ENCODE data around the gene FOXP1. TPM values are rescaled to one million over a fixed set of nuclear protein-coding genes. Genes with fewer than 3 reads are reported as not detected.

The FOXP1 gene
- total RNA-seq, 1 donor = 455 TPM

DNA sequence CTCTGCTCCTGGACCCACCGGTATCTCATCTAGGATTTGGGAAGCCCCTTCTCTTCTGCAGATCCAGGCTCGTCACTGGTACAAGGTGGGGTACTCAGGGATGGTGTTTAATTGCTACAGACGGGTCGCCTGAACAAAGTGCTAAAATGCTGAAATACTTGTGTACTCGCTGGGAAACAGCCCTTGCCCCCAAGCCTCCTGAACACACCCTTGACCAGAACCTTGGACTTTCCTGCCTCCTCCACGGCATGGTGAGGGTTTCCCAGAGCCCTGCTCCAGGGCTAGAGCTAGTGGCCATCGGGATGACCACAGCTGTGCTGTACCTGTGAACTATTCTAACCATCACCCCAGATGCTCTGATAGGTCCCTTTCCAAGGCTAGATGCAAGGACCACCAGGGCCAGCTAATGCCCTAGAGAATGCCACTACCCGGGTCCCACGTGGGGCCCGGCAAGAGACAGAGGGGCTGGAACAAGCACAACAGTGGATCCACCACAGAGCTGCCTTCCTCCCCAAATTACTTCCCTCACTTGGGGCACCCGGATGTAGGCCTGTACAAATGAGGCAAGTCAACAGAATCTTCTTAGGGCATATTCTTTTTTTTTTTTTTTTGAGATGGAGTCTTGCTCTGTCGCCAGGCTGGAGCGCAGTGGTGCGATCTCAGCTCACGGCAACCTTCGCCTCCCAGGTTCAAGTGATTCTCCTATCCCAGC, 267.3 kb downstream of the FOXP1 start:
- Histone ChIP-seq H3K27me3 (ENCODE audit: insufficient read depth, low read length) (no peaks in the 10 kb centered on the region), H3K9me3 (ENCODE audit: low read depth, low read length) (no peaks in the 10 kb centered on the region), H3K4me3 (ENCODE audit: low read length) (no peak overlapping the region), H3K4me1 (ENCODE audit: insufficient read depth, low read length) (peaks cover 27% of the 10 kb centered on the region)

DNA sequence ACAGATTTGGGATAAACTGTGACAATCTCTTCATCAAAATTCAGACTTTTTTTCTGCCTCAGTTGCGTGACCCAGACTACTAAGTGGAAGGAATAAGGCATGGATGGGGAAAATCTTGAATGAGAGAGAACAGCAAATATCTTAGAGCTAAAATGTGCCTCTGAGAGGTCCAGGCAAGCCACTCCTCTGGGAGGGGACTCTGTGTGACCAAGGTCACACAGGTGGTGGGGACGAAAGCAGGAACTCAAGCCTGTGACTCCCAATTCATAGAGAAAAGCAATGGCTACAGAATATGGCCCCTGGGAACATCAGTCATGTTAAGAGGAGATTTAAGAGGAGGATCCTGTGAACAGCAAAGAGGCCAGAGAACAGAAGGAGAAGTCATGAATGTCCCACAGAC, 268.1 kb downstream of the FOXP1 start:
- no peaks in the 10 kb centered on the region for H3K27me3 ChIP-seq (ENCODE audit: insufficient read depth, low read length)
- no peak overlapping the region for H3K4me3 ChIP-seq (ENCODE audit: low read length)
- peaks cover 30% of the 10 kb centered on the region for H3K4me1 ChIP-seq (ENCODE audit: insufficient read depth, low read length)
- H3K9me3 ChIP-seq (ENCODE audit: low read depth, low read length) = no peaks in the 10 kb centered on the region

DNA sequence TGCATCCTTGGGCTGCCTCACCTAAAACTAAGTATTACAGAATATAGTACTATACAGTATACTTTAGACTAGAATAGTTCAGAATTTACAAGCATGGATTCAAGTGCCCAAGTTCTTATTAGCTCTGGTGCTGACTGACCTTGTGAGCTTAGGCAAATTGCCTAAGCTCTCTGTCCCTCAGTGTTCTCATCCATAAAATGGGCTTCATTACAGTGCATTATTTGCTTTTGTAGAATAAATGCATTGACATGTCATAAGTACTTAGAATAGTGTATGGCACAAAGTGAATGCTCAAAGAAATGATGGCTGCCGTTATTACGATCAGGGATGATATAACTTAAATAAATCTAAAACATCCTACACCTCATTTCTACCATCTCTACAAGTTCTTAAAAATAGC, 269.7 kb downstream of the FOXP1 start:
- Histone ChIP-seq H3K9me3 (ENCODE audit: low read depth, low read length) (no peaks in the 10 kb centered on the region), H3K4me3 (ENCODE audit: low read length) (no peak overlapping the region), H3K27me3 (ENCODE audit: insufficient read depth, low read length) (no peaks in the 10 kb centered on the region), H3K4me1 (ENCODE audit: insufficient read depth, low read length) (peaks cover 38% of the 10 kb centered on the region)

DNA sequence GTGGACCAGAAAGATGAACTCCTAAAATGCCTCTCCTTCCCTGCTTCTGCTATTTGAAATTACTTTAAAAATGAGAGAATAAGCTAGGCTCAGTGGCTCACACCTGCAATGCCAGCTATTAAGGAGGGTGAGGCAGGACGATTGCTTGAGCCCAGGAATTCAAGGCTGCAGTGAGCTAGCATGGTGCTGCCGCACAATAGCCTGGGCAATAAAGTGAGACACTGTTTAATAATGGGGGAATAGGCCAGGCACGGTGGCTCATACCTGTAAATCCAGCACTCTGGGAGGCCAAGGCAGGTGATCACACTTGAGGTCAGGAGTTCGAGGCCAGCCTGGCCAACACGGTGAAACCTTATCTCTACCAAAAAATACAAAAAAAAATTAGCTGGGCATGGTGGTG, 271.1 kb downstream of the FOXP1 start:
- Histone ChIP-seq H3K9me3 (ENCODE audit: low read depth, low read length) (no peaks in the 10 kb centered on the region), H3K4me1 (ENCODE audit: insufficient read depth, low read length) (peaks cover 34% of the 10 kb centered on the region), H3K27me3 (ENCODE audit: insufficient read depth, low read length) (no peaks in the 10 kb centered on the region), H3K4me3 (ENCODE audit: low read length) (no peak overlapping the region)

DNA sequence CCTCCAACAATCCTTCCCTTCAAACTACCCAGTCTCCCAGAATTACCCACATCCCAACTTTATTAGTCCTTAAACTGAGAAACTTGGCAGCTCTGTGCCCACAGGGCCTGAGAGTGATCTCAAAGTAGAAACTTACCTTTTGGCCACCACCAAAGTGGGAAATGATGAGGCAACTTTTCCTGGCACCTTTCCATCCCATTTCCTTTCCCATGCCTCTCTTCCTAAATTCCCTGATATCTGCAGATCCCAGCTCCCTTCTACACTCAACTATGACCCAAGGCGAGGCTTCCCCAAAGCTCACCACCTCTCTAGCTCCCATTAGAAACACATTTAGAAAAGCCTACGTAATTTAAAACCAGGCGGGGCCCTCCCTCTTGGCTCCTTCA, 271.9 kb downstream of the FOXP1 start:
- Histone ChIP-seq H3K9me3 (ENCODE audit: low read depth, low read length) (no peaks in the 10 kb centered on the region), H3K4me1 (ENCODE audit: insufficient read depth, low read length) (peaks cover 32% of the 10 kb centered on the region), H3K27me3 (ENCODE audit: insufficient read depth, low read length) (no peaks in the 10 kb centered on the region), H3K4me3 (ENCODE audit: low read length) (no peak overlapping the region)

DNA sequence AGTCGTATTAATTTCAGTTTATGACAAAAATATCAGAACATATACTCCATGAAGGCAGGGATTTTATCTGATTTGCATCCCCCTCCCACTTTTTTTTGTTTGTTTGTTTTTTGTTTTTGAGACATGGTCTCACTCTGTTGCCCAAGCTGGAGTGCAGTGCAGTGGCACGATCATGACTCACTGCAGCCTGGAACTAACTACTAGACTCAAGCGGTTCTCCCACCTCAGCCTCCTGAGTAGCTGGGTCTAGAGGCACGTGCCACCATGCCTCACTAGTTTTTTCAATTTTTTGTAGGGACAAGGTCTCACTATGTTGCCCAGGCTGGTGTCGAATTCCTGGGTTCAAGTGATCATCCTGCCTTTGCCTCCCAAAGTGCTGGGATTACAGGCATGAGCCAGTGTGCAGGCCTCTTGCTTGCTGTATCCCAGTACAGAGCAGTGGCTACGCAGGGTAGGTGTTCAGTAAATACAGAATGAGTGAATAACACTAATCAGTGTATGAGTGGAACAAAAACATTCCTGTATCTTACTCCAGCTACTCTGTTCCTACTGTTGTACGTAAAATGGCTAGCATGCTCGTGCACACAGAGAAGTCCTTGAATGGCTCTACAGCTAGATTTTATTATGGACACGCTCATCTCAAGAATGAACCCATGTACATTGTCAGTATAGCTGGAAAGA, 272.4 kb downstream of the FOXP1 start:
- H3K4me1 ChIP-seq (ENCODE audit: insufficient read depth, low read length) = peaks cover 29% of the 10 kb centered on the region
- H3K9me3 ChIP-seq (ENCODE audit: low read depth, low read length) = no peaks in the 10 kb centered on the region
- no peaks in the 10 kb centered on the region for H3K27me3 ChIP-seq (ENCODE audit: insufficient read depth, low read length)
- H3K4me3 ChIP-seq (ENCODE audit: low read length) = no peak overlapping the region

DNA sequence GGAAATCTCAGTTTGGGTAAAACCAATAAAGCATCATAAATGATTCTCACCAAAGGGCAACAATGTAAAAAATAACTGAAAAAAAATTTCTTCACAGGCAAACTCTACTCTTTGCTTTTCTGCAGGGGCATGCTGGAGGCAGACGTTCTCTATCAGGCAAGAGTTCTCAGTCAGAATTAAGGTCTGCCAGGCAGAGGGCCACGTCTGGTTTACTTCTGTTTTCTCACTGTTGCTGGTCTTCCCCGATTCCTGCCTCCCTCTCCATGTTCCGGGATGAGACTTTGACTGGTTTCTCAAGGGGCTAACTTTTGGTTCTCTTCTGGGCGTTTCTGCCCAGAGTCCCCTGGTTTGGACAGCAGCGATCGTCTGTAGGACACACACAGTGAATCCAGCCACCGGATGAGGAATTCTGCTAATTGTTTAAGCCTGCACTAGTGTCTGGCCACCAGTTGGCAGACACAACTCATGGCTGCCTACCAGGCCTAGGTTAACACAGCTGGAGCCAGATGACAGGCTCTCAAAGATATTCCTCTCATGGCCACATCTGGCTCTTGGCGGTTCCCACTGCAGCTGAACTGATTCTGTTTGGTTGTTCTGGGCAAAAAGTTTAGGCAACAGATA, 273.1 kb downstream of the FOXP1 start:
- Histone ChIP-seq H3K4me3 (ENCODE audit: low read length) (no peak overlapping the region), H3K4me1 (ENCODE audit: insufficient read depth, low read length) (peaks cover 29% of the 10 kb centered on the region), H3K9me3 (ENCODE audit: low read depth, low read length) (no peaks in the 10 kb centered on the region), H3K27me3 (ENCODE audit: insufficient read depth, low read length) (no peaks in the 10 kb centered on the region)

DNA sequence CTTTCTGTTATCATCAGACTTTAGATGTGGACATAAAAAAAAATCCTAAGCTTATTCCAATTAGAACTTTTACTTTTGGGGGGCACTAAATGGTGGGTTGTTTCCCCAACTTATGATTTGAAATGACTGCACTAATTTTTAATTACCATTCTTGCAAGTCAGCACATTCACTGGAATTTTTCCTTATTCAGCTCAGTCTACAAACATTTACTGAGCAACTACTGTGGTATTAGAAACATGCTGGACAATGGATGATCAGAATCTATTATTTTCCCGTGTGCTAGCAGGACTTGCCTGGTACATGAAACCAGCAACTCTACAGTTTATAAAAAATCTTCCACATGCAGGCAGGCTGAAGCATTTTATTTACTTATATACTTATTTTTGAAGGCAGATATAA, 273.6 kb downstream of the FOXP1 start:
- peaks cover 33% of the 10 kb centered on the region for H3K4me1 ChIP-seq (ENCODE audit: insufficient read depth, low read length)
- no peaks in the 10 kb centered on the region for H3K27me3 ChIP-seq (ENCODE audit: insufficient read depth, low read length)
- no peaks in the 10 kb centered on the region for H3K9me3 ChIP-seq (ENCODE audit: low read depth, low read length)
- H3K4me3 ChIP-seq (ENCODE audit: low read length) = no peak overlapping the region

DNA sequence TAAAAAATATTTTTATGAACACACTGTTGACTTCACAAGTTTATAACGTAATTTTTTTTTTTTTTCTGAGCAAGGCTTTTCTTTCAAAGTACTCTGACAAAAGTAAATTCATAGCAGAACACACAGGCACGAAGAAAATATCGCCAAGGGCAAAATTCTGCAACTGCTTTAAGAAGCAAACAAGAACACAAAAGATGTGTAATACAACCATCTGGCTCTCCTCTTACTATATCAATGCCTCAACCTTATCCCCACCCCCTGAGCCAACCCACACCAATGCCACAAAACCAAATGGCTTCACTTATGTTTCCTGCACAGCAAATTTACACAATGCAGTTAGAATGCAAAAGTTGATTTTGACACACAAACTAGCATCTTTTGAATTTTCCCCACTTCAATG, 274.2 kb downstream of the FOXP1 start:
- Histone ChIP-seq H3K4me3 (ENCODE audit: low read length) (no peak overlapping the region), H3K9me3 (ENCODE audit: low read depth, low read length) (no peaks in the 10 kb centered on the region), H3K27me3 (ENCODE audit: insufficient read depth, low read length) (no peaks in the 10 kb centered on the region), H3K4me1 (ENCODE audit: insufficient read depth, low read length) (peaks cover 33% of the 10 kb centered on the region)

DNA sequence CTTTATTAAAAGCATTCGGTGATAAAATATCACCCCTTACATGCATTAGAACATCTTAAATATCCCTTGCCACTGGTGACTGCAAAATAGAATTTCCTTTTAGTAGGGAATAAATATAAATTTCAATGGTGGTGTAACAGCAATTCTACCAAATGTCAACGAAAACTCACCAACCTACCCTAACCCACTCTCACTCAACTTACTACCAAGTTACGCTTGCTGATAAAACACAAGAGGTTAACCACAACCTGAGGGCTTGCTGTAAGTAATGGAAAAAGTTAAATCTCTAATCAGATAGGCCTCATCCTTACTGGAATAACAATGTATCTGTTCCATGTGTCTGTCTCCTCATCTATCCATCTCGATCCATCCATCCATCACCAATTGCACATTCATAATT, 274.7 kb downstream of the FOXP1 start:
- H3K27me3 ChIP-seq (ENCODE audit: insufficient read depth, low read length) = no peaks in the 10 kb centered on the region
- H3K9me3 ChIP-seq (ENCODE audit: low read depth, low read length) = no peaks in the 10 kb centered on the region
- H3K4me3 ChIP-seq (ENCODE audit: low read length) = no peak overlapping the region
- peaks cover 37% of the 10 kb centered on the region for H3K4me1 ChIP-seq (ENCODE audit: insufficient read depth, low read length)

DNA sequence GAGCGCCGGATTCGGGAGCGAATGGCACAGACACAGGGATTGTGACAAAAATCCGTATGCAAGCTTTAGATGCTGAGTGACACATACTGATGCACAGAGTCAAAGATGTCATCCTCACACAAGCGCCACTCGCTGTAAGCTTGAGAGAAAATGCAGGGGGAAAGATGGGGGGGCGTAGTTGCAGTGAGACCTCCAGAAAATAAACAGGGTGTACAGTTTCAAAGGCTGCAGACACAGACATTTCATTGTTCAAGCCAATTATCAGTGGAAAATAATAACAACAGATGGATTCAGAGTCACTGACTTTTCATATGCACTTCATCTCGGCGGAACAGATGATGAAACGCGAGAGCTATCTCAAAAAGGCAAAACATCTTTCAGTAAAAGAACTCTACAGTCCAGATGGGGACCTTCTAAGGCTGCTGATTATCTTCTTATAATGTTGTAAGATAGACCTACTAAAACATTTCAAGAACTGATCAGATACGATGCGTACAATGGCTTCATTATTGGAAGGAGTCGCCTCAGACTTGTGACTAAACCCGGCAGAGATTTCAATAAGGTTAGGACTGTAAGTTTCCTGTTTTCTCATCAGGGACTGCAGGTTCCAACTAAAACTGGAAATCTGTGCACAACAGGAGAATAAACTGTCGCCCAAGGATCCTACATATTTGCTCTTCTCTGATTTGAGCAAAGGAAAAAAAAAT, 275.4 kb downstream of the FOXP1 start:
- peaks cover 39% of the 10 kb centered on the region for H3K4me1 ChIP-seq (ENCODE audit: insufficient read depth, low read length)
- no peaks in the 10 kb centered on the region for H3K27me3 ChIP-seq (ENCODE audit: insufficient read depth, low read length)
- H3K9me3 ChIP-seq (ENCODE audit: low read depth, low read length) = no peaks in the 10 kb centered on the region
- no peak overlapping the region for H3K4me3 ChIP-seq (ENCODE audit: low read length)

DNA sequence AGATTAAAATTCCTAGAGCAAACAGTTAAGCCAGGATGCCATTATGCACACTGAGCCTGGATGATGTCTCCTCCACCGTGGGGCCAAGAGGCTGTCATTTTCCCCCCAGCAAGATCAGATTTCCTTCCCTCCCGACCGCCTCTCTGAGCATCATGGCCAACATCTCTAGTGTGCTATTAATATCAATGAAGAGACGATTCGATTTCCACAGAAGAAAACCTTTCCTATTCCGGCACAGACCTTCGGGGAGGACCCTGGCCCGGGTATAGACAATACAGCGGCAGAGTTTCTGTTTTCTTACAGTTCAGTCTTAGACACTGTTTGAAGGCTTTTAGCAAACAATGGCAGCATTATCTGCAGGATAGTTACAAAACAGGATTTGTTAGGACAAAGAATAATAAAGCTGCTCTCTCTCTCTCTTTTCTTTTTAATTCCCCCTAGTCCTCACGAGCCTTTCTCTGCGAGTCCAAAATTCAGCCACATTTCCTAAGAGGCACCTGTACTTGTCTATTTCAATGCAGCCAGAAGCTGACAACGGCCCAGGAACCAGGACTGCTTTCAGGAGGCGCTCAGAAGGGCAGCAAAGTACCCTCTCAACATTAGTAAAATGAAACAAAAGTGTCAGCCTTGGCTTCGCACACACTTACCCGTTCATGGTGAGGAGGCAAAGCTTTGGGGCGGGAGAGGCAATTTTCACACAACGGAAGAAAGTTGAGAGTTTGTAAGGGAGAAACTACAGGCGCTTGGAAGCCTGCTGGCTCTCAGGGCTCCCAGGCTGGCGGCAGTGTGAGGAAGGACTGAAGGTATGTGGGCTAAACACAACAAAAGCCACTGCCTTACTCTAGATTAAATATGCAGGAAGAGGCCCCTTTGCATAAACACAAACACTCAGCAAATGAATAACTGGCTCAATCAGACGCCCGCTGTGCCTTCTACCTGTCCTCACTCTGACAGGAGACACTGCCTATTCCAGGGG, 278.0 kb downstream of the FOXP1 start:
- Histone ChIP-seq H3K4me1 (ENCODE audit: insufficient read depth, low read length) (peaks cover 36% of the 10 kb centered on the region), H3K27me3 (ENCODE audit: insufficient read depth, low read length) (no peaks in the 10 kb centered on the region), H3K9me3 (ENCODE audit: low read depth, low read length) (no peaks in the 10 kb centered on the region), H3K4me3 (ENCODE audit: low read length) (peak overlapping the region; percentile 47)

DNA sequence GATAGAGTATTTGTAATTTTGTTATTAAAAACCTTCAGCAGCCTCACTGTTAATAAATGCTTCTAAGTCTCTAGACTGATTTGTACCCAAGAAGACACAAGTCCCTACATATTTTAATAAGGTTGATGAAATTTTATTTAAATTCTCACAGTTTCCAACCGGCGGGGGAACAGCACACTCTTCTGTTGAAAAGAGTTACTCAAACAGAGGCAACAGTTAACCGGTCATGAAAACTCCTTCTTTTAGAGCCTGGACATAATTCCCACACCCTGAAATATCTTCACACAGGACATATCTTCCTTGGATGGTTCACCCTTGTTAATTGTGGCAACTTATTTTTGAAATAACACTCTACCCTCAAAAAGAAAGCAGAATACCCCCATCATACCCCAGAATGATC, 278.8 kb downstream of the FOXP1 start:
- no peaks in the 10 kb centered on the region for H3K27me3 ChIP-seq (ENCODE audit: insufficient read depth, low read length)
- no peaks in the 10 kb centered on the region for H3K9me3 ChIP-seq (ENCODE audit: low read depth, low read length)
- H3K4me3 ChIP-seq (ENCODE audit: low read length) = peak overlapping the region; percentile 47
- peaks cover 30% of the 10 kb centered on the region for H3K4me1 ChIP-seq (ENCODE audit: insufficient read depth, low read length)

DNA sequence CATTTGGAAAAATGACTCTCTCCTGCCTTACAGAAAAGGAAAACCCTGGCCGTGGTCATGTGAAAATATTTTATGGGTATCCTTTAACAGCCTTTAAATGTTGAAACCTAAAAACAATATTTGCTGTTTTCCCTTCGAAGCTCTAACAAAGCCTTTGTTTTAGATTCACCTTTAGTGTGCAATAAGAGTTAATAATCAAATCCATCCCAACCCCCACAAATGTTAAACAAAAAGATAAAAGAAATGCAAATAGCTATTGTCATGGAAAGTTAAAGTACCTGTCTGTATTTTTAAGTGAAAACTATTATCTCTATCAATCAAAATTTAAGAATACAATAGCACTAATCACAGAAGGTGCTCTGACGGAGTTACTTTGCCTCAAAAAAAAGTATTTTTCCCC, 279.3 kb downstream of the FOXP1 start:
- no peaks in the 10 kb centered on the region for H3K27me3 ChIP-seq (ENCODE audit: insufficient read depth, low read length)
- H3K9me3 ChIP-seq (ENCODE audit: low read depth, low read length) = no peaks in the 10 kb centered on the region
- peak overlapping the region; percentile 47 for H3K4me3 ChIP-seq (ENCODE audit: low read length)
- peaks cover 27% of the 10 kb centered on the region for H3K4me1 ChIP-seq (ENCODE audit: insufficient read depth, low read length)

All from mononuclear cell (primary cell).